Measurements from ENCODE around the gene GMPPB. TPM values are rescaled to one million over a fixed set of nuclear protein-coding genes. Genes with fewer than 3 reads are reported as not detected.
A peak's percentile ranks its signal among the peaks of the same experiment; 100 is the strongest.
"Not testable (repeated sequence)": the region's sequence is repeated elsewhere in the genome, so short reads cannot be mapped to it uniquely, and the experiment has no call there.

The GMPPB gene
- total RNA-seq, 1 experiment from 2014 or later = 28.0 TPM

GRCh38 chr3:49685846-49686245 lies 37.9 kb downstream of the GMPPB start:
- 0 out of 2 replicates have a peak, but pooled peaks have one; percentile 0 for ATAC-seq

GRCh38 chr3:49685103-49685502 lies 38.6 kb downstream of the GMPPB start:
- H3K27ac Mint-ChIP-seq; POLR2A ChIA-PET; CTCF ChIA-PET; DNase-seq (ENCODE audit: low spot score); H3K9me3 Mint-ChIP-seq; H3K27me3 Mint-ChIP-seq (ENCODE audit: low read depth); ATAC-seq: not testable (repeated sequence)
- Mint-ChIP-seq H3K36me3 (peaks cover 17% of the 10 kb centered on the region), H3K4me1 (peaks cover 15% of the 10 kb centered on the region), H3K4me3 (peak overlapping the region; percentile 98)

More at GRCh38 chr3:49685846-49686245, 37.9 kb downstream of the GMPPB start:
- TF ChIP-seq ESRRA (CRISPR knock-in tag; IDR thresholded peaks at IDR 0.05; ENCODE audit: borderline replicate concordance) = 0 out of 2 replicates have a peak, but pooled peaks have one; percentile 43
- peak overlapping the region; percentile 98 for H3K4me3 Mint-ChIP-seq
- H3K27me3 Mint-ChIP-seq (ENCODE audit: low read depth); H3K9me3 Mint-ChIP-seq; DNase-seq (ENCODE audit: low spot score); POLR2A ChIA-PET; H3K27ac Mint-ChIP-seq: not testable (repeated sequence)
- H3K4me1 Mint-ChIP-seq = peaks cover 21% of the 10 kb centered on the region
- CTCF ChIA-PET = interaction anchor here (0.6 kb wide), 1 partner anchor 13 kb away, joined by 3 read pairs; no protein-coding TSS in a partner anchor
- H3K36me3 Mint-ChIP-seq = peaks cover 16% of the 10 kb centered on the region

DNA sequence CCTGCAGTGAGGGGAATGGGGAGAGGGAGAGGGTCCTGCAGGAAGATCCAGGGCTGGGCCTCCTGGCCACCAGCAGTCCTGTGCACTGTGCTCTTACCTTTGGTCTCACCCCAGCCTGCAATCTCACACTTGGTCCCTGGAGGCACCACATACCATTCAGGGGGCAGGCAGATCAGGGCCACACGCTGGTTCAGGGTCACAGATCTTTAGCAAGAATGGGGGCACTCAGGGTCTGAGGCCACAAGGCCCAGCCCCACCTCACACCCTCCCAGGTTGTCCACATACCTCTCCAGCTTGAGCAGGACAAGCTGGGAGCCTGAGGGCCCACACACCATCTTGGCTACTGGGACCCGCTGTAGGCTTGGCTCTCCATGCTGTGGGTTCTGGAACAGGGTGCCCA lies 39.3 kb downstream of the GMPPB start:
- POLR2A ChIA-PET; H3K9me3 Mint-ChIP-seq; DNase-seq (ENCODE audit: low spot score); H3K27me3 Mint-ChIP-seq (ENCODE audit: low read depth); H3K4me3 Mint-ChIP-seq; CTCF ChIA-PET; ATAC-seq; H3K27ac Mint-ChIP-seq: not testable (repeated sequence)
- H3K4me1 Mint-ChIP-seq = peaks cover 12% of the 10 kb centered on the region
- H3K36me3 Mint-ChIP-seq = peaks cover 23% of the 10 kb centered on the region

- no peak overlapping the region for H3K27ac Mint-ChIP-seq
- ATAC-seq = no peak
Observed at GRCh38 chr3:49683162-49683561, 40.6 kb downstream of the GMPPB start.

GRCh38 chr3:49681543-49681942 lies 42.2 kb downstream of the GMPPB start:
- ChIA-PET POLR2A (no interaction called here), CTCF (interaction anchor here (2.4 kb wide), 1 partner anchor 20 kb away, joined by 8 read pairs; no protein-coding TSS in a partner anchor)
- Mint-ChIP-seq H3K4me3 (no peak overlapping the region), H3K4me1 (0 out of 2 replicates have a peak, but pooled peaks cover 4% of the 10 kb centered on the region), H3K9me3 (no peaks in the 10 kb centered on the region), H3K27ac (no peak overlapping the region), H3K36me3 (peaks cover 39% of the 10 kb centered on the region), H3K27me3 (ENCODE audit: low read depth) (no peaks in the 10 kb centered on the region)
- DNase-seq (ENCODE audit: low spot score) = no peak
- TF ChIP-seq ZNF121 (CRISPR knock-in tag; IDR thresholded peaks at IDR 0.05) = no peak
- TF ChIP-seq MAX (CRISPR knock-in tag; IDR thresholded peaks at IDR 0.05) = no peak
- no peak for TF ChIP-seq FOXK1 (CRISPR knock-in tag; IDR thresholded peaks at IDR 0.05)
- no peak for TF ChIP-seq TEAD1 (CRISPR knock-in tag; IDR thresholded peaks at IDR 0.05)
- TF ChIP-seq, protein P1, sequence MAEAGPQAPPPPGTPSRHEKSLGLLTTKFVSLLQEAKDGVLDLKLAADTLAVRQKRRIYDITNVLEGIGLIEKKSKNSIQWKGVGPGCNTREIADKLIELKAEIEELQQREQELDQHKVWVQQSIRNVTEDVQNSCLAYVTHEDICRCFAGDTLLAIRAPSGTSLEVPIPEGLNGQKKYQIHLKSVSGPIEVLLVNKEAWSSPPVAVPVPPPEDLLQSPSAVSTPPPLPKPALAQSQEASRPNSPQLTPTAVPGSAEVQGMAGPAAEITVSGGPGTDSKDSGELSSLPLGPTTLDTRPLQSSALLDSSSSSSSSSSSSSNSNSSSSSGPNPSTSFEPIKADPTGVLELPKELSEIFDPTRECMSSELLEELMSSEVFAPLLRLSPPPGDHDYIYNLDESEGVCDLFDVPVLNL (CRISPR knock-in tag; IDR thresholded peaks at IDR 0.05; ENCODE audit: borderline replicate concordance, low read depth) = no peak
- no peak for TF ChIP-seq USF2 (CRISPR knock-in tag; IDR thresholded peaks at IDR 0.05)
- no peak for TF ChIP-seq ESRRA (CRISPR knock-in tag; IDR thresholded peaks at IDR 0.05; ENCODE audit: borderline replicate concordance)
- ATAC-seq = no peak

More at GRCh38 chr3:49683162-49683561, 40.6 kb downstream of the GMPPB start:
- no peak for TF ChIP-seq ZNF317 (CRISPR knock-in tag; IDR thresholded peaks at IDR 0.05; ENCODE audit: borderline replicate concordance, low read depth)
- no peak for TF ChIP-seq SOX15 (CRISPR knock-in tag; IDR thresholded peaks at IDR 0.05)
- TF ChIP-seq, protein P2, sequence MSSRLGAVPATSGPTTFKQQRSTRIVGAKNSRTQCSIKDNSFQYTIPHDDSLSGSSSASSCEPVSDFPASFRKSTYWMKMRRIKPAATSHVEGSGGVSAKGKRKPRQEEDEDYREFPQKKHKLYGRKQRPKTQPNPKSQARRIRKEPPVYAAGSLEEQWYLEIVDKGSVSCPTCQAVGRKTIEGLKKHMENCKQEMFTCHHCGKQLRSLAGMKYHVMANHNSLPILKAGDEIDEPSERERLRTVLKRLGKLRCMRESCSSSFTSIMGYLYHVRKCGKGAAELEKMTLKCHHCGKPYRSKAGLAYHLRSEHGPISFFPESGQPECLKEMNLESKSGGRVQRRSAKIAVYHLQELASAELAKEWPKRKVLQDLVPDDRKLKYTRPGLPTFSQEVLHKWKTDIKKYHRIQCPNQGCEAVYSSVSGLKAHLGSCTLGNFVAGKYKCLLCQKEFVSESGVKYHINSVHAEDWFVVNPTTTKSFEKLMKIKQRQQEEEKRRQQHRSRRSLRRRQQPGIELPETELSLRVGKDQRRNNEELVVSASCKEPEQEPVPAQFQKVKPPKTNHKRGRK (CRISPR knock-in tag; IDR thresholded peaks at IDR 0.05; ENCODE audit: borderline replicate concordance) = no peak
- no peak for TF ChIP-seq ZNF425 (CRISPR knock-in tag; conservative IDR thresholded peaks at IDR 0.05)
- peaks cover 8% of the 10 kb centered on the region for H3K4me1 Mint-ChIP-seq
- no peaks in the 10 kb centered on the region for H3K9me3 Mint-ChIP-seq
- H3K36me3 Mint-ChIP-seq = peaks cover 26% of the 10 kb centered on the region
- CTCF ChIA-PET = interaction anchor here (1.2 kb wide), 1 partner anchor 18 kb away, joined by 4 read pairs; no protein-coding TSS in a partner anchor
- POLR2A ChIA-PET = no interaction called here
- H3K4me3 Mint-ChIP-seq = no peak overlapping the region
- no peaks in the 10 kb centered on the region for H3K27me3 Mint-ChIP-seq (ENCODE audit: low read depth)
- no peak for DNase-seq (ENCODE audit: low spot score)

All from WTC11 (cell line).